GM12878 (cell line): ENCODE results near the gene ZNF827.

Source experiments
- ATF3 ChIP-seq: IDR thresholded peaks from 2 replicates; pipeline ENCODE4 v1.6.1; 2011; ENCODE audit warnings: low read depth, mild to moderate bottlenecking, low read length, moderate library complexity, borderline replicate concordance; ENCODE audit errors: extremely low read depth
- FOXK2 ChIP-seq: fragments of 450-650 bp; IDR thresholded peaks from 2 replicates; pipeline ENCODE4 v1.6.1; 2017; ENCODE audit warnings: mild to moderate bottlenecking, moderate library complexity
- RFX5 ChIP-seq: IDR thresholded peaks from 2 replicates; pipeline ENCODE4 v1.6.1; 2011; ENCODE audit warnings: low read depth, low read length, improper control_type of control experiment
- ZNF207 ChIP-seq: fragments of 450-650 bp; IDR thresholded peaks from 2 replicates; pipeline ENCODE4 v1.6.1; 2014; ENCODE audit warnings: antibody characterized with exemption, mild to moderate bottlenecking, borderline replicate concordance

- TF ChIP-seq FOXK2 (no peak), RFX5 (no peak), ATF3 (no peak), ZNF207 (no peak)
Measured at GRCh38 chr4:145799223-145799622, 139.4 kb downstream of the ZNF827 start.
